ENCODE data around the gene TOR1A. TPM values are rescaled to one million over a fixed set of nuclear protein-coding genes. Genes with fewer than 3 reads are reported as not detected.
"Not testable (repeated sequence)": the region's sequence is repeated elsewhere in the genome, so short reads cannot be mapped to it uniquely, and the experiment has no call there.

The TOR1A gene
- total RNA-seq, 1 experiment from 2014 or later: 24.4 TPM

GRCh38 chr9:129776566-129776937 is 47.4 kb downstream of the TOR1A start:
- CTCF ChIA-PET: interaction anchor here (0.7 to 3.9 kb wide), 8 partner anchors 14 to 645 kb away, joined by 3 to 42 read pairs (median 4); partner anchors contain the start of gene ASB6
- POLR2A ChIA-PET: interaction anchor here (0.9 to 1.6 kb wide), 7 partner anchors 10 to 645 kb away, joined by 3 to 11 read pairs (median 5); no protein-coding TSS in a partner anchor
- Histone ChIP-seq H3K4me1 (ENCODE audit: control insufficient read depth in 1 of 2, insufficient read depth in 2 of 2, low read length in 2 of 2) (peaks cover 26% of the 10 kb centered on the region in 2 experiments), H3K4me2 (ENCODE audit: low read length) (peak overlapping the region; percentile 88), H3K9ac (ENCODE audit: low read length) (peak overlapping the region; percentile 65), H4K20me1 (ENCODE audit: insufficient read depth) (no peaks in the 10 kb centered on the region), H3K27ac (ENCODE audit: low read depth, low read length) (peak overlapping the region; percentile 71), H3K36me3 (ENCODE audit: control insufficient read depth in 1 of 2, insufficient read depth in 2 of 2, low read length in 2 of 2) (no peaks in the 10 kb centered on the region), H3K9me2 (ENCODE audit: insufficient read depth) (no peaks in the 10 kb centered on the region), H3K9me3 (ENCODE audit: control insufficient read depth in 1 of 2, insufficient read depth in 1 of 2, low read depth in 1 of 2, low read length in 2 of 2) (no peaks in the 10 kb centered on the region), H3K27me3 (ENCODE audit: insufficient read depth, low read length) (no peaks in the 10 kb centered on the region), H2AFZ (ENCODE audit: low read depth, low read length, poor library complexity, severe bottlenecking) (no peak overlapping the region), H3K79me2 (ENCODE audit: insufficient read depth, low read length) (no peaks in the 10 kb centered on the region), H3K4me3 (replicated peaks in 1 of 2; ENCODE audit: low read depth in 1 of 2, low read length in 2 of 2) (peak overlapping the region; percentile 47 to 57)
- intact Hi-C loops (cut with micrococcal nuclease): no loop called here
- no peak for DNase-seq (ENCODE audit: low read depth, low spot score)
- RAD21 ChIA-PET (ENCODE audit: low non-redundant PET in 1 of 2, low total read pairs in 2 of 2, uncharacterized antibody in 2 of 2, unreplicated experiment in 2 of 2): interaction anchor here (0.5 to 1.5 kb wide), 4 partner anchors 25 to 241 kb away, joined by 3 to 9 read pairs (median 6); no protein-coding TSS in a partner anchor
- TF ChIP-seq ELF1 (IDR thresholded peaks at IDR 0.05; ENCODE audit: borderline replicate concordance, low read depth): no peak
- TF ChIP-seq CBX3 (IDR thresholded peaks at IDR 0.05; ENCODE audit: low read depth): no peak
- TF ChIP-seq TCF7L2 (IDR thresholded peaks at IDR 0.05; ENCODE audit: borderline replicate concordance, extremely low read depth, insufficient read depth, insufficient read length): no peak
- TF ChIP-seq EZH2phosphoT487 (IDR thresholded peaks at IDR 0.05; ENCODE audit: borderline replicate concordance): no peak
- TF ChIP-seq SP1 (IDR thresholded peaks at IDR 0.05; ENCODE audit: low read depth): no peak
- ATAC-seq: no peak; the same call in 1 of the 2 replicates
- TSS peak; percentile 92 for BruUV-seq (replicated peaks)

GRCh38 chr9:129776096-129776495 is 47.8 kb downstream of the TOR1A start:
- Histone ChIP-seq H3K4me2 (ENCODE audit: low read length) (peak overlapping the region; percentile 88), H3K4me1 (ENCODE audit: control insufficient read depth in 1 of 2, insufficient read depth in 2 of 2, low read length in 2 of 2) (peaks cover 26% of the 10 kb centered on the region in 2 experiments), H3K4me3 (replicated peaks in 1 of 2; ENCODE audit: low read depth in 1 of 2, low read length in 2 of 2) (peak overlapping the region in 1 of 2 experiments; percentile 57; a peak in 1 of 4 replicates)
- H3K27ac ChIP-seq (ENCODE audit: low read depth, low read length); DNase-seq (ENCODE audit: low read depth, low spot score); H3K36me3 ChIP-seq (ENCODE audit: control insufficient read depth in 1 of 2, insufficient read depth in 2 of 2, low read length in 2 of 2); intact Hi-C loops (cut with micrococcal nuclease); H2AFZ ChIP-seq (ENCODE audit: low read depth, low read length, poor library complexity, severe bottlenecking); H3K9me2 ChIP-seq (ENCODE audit: insufficient read depth); H3K27me3 ChIP-seq (ENCODE audit: insufficient read depth, low read length); RAD21 ChIA-PET (ENCODE audit: low non-redundant PET in 1 of 2, low total read pairs in 2 of 2, uncharacterized antibody in 2 of 2, unreplicated experiment in 2 of 2); H4K20me1 ChIP-seq (ENCODE audit: insufficient read depth); H3K9ac ChIP-seq (ENCODE audit: low read length); BruUV-seq (replicated peaks); ATAC-seq; H3K79me2 ChIP-seq (ENCODE audit: insufficient read depth, low read length); H3K9me3 ChIP-seq (ENCODE audit: control insufficient read depth in 1 of 2, insufficient read depth in 1 of 2, low read depth in 1 of 2, low read length in 2 of 2): not testable (repeated sequence)
- ChIA-PET CTCF (interaction anchor here (1.4 to 3.9 kb wide), 3 partner anchors 14 to 49 kb away, joined by 8 to 42 read pairs (median 13); no protein-coding TSS in a partner anchor), POLR2A (interaction anchor here (1.5 to 1.6 kb wide), 2 partner anchors 9 to 38 kb away, joined by 5 to 11 read pairs; no protein-coding TSS in a partner anchor)
